ENCODE measurements around the gene TMEM30A. TPM values are rescaled to one million over a fixed set of nuclear protein-coding genes. Genes with fewer than 3 reads are reported as not detected.

The TMEM30A gene
- total RNA-seq, 1 donor from 2014 or later = 70.9 TPM

DNA sequence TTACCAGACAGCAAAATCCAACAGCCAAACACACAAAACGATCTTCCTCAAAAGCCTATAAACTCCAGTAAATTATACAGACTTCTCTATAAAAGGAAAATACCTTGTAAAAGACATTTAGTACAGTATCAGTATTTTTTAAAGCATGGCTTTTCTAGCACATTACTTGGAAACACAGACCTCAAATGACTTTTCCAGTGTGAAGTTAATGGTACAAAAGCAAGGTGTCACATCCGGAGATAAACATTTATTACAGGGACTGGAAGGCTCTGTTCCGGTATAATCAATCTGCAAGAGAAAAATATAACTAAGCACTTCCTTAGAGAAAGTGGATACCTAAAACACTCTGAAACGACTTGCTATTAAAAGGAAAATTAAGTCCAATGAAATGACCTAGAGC, 17.1 kb downstream of the TMEM30A start:
- intact Hi-C loops (cut with micrococcal nuclease) = no loop called here

DNA sequence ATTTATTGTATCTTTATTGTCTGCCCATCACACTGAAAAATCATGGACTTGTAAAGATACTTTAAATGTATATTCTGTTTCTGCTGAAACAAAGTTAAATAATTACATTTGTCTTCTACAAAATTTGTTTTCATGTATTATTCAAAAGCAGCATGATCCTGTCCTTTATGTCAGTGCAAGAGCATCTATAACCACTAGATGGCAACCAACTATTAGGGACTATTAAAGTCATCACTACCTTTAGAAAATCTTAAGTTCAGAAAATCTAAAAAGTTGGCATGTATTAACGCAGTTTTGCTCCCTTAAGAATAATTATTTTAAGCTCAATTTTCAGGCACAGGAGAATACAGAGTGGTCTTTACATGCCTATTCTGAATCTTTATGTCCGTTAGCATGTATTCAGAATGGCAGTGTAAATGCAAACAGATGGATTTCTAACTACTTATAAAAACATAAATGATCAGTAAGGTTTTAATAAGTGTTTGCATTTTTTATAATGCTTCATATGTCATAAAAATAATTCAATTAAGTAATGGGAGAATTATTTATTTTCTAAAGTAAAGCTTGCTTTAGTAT, 17.8 kb downstream of the TMEM30A start:
- intact Hi-C loops (cut with micrococcal nuclease) = loop anchor here (1.0 kb wide), 2 partner anchors 17 to 259 kb away; partner anchors contain the start of gene TMEM30A

DNA sequence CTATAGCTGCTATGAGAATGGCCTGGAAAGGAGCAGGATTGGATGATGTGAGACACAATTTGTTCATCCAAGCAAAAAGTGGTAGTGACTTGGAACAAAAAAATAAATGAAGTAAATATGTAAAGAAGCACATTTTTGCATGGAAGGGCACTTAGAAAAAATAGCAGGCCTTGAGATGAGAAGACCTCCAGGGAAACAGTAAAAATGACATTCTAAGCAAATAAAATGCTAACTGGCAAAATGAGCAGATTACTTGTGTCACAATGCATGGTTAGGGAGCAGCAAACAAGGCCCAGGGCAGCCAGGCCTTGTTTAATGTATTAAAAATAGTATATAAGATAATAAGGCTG, 21.2 kb downstream of the TMEM30A start:
- intact Hi-C loops (cut with micrococcal nuclease) = no loop called here

DNA sequence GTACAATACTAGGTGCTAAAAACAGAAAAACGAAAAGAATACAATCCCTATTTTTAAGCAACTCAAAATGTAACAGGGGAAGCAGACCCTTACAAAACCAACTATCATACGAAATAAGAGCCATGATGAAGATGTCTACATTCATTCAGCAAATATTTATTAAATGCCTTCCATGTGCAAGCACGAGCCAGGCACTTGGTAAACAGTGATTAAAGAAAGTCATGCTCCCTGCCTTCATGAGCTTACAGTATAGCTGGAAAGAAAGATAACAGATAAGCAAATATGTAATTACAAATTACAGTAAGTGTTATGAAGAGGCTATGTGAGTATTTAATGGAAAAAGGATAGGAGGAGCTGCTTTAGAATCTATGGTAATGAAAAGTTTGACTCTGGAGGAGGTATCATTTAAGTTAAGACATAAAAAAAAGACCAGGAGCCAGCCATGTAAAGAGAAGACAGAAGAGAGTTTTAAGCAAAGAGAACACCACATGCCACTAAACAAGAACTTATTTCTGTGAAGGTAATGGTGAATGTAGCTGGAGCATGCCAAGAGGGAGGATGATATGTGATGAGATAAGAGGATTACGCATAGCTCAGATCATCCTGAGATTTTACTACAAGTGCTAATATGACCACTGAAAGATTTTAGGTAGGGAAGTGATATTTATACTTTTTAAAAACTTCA, 21.7 kb downstream of the TMEM30A start:
- intact Hi-C loops (cut with micrococcal nuclease) = no loop called here

DNA sequence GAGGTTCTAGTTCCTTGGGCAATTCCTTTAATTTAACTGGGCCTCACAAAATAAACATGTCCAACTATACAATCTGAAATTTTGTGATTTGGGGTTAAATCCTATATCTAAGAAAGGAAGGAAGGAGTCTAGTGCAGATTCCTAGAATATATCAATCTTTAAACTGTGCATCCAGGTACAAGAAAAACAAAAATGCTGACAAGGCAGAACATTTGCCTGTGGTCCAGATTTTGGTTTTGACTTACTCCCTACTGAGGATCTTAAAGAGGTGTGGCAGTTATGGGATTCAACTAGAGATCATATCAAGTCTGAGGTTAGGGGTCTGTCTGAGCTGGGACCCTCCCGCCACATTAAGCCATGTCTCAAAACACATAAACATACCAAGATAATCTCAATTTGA, 23.3 kb downstream of the TMEM30A start:
- intact Hi-C loops (cut with micrococcal nuclease) = no loop called here

DNA sequence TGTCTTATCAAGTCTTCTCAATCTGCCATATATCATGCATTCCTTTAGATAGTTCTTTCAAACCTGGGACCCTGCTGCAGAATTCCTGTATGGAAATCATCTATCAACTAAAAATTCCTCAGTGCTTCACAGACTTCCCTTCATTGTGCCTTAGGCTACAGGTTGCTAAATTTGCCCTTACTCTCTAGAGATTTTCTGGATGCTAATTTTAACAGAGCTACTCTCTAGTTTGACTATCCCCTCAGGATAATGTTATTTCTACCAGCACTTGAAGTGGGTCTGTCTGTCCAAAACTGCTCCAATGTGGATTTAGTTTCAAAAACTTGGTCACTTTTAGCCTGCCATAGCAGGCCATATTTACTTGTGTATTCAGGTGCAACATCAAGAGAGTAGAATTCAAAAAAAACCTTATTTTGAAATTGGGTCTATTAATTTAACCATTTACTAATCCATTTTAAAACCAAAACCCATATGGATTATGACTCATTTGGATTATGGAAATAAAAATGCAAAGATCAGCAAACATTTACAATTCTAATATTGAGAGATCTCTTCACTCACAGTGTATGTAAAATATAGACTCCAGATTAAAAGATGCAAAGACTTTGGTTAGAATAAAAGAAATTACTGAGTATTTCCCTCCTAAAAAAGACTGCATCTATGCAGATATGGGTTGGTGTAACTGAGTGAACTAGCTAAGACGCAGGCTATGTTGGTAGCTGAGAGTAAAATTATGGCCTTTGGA, 27.1 kb downstream of the TMEM30A start:
- intact Hi-C loops (cut with micrococcal nuclease) = no loop called here

DNA sequence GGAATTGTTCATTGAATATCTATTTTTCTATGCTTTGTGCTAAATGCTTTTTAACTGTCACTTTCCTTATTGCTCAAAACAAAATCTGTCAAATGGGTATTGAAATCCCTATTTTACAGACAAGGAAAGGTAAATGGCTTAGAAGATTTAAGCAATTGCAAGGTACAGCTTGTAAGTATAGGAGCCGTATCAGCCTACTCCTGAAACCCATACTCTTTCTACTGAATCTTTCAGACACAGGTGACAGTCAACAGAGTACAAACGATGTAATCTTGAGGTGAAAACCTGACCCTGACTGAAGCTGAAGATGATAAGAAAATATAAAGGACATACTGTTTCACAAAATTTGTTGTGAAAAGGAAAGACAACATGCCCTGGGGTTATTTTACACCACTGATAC, 34.0 kb downstream of the TMEM30A start:
- intact Hi-C loops (cut with micrococcal nuclease) = no loop called here

DNA sequence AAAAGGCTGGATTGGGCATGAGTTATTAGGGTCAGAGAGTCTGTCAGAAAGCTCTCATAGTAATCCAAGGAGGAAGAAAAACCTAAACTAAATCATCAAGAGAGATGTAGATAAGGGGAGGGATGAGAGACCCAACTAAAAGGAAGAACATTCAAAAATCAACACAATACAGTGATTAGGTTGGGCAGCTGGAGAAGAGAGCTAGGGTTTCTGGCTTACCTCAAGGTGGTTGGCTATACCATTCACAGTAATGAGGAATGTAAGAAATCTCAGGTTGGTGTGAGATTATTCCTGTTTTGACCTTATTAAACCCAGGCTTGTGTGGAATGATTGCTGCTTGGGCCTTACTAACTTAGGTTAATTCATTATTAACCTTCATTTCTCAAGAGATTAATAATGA, 34.8 kb downstream of the TMEM30A start:
- intact Hi-C loops (cut with micrococcal nuclease) = no loop called here

DNA sequence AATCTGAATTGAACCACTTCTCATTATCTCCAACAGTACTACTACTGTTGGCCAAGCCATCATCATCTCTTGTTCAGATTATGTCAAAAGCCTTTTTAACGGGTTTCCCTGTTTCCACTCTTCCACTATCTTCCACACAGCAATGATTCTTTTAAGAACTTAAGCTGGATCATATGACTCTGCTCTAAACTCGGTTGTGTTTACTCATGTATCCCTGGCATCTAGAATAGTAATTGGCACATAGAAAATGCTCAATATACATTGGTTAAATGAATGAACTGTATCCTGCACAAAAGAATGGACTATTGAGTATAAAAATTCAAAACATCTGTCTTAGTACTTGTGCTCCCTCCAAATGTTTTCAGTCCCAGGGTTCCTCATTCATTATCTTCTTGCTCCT, 38.2 kb downstream of the TMEM30A start:
- intact Hi-C loops (cut with micrococcal nuclease) = no loop called here

DNA sequence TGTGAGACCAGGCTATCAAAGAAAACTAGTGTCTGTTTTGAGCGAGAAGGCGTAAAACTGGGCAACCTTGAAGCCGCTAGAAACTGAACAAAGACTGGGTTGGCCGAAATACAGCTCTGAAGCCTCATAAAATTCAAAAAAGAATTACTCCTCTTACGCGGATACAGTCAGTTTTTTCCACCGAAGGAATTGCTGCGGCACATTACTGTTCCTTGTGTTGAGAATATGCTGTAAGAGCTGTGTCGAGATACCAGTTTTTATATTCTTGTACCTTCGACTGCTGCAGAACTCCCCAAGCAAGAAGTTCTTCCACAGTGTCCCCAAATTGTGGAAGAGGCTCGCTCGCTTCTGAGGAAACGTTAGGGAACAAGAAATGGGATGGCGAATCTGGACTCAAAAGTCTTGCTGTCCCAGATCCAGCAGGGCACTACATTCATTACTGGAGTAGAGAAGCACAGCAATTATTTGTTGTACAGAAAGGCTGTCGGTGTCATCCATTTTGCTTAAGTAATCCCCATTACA, 40.5 kb downstream of the TMEM30A start:
- intact Hi-C loops (cut with micrococcal nuclease) = loop anchor here (5.0 kb wide), 1 partner anchor 1722 kb away; the partner anchor contains the start of gene EEF1A1

DNA sequence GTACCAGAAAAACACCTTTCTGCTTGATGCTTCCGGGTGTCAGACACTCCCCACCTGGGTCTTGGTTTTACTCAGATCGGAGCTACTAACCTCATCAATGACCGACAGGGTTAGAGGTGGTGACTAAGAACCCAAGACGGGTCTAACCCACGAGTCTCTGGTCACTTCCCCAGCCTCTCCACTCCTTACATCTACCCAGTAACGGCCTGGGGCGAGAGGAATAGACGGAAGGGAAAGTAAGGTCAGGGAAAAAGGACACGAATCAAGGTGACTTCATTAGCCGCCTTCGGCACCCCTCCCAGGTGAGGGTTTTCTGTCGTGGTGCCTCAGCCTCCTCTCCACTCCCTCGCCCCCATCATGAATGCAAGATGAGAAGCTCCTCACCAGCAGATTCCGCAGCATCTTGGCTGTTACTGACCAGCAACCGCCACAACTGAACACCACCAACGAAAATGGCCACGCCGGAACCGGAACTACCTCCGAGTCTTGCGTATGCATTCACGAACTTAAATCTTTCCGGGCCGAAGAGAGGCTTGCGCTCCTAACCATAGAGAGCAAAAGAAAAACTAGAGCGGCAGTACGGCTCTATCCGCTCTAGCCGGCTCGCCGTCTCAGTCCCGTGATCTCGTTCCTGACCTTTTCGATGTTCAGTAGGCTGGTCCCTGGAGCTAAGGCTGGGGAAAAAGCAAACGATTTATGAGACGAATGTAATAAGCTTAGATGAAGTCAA, 41.1 kb downstream of the TMEM30A start, which contains the start of gene COX7A2:
COX7A2 (minus strand) TSS at position 469 of the 730 bp plus-strand sequence; CDS start at position 402, 67 bp downstream.
- intact Hi-C loops (cut with micrococcal nuclease) = loop anchor here (1.0 to 5.0 kb wide), 5 partner anchors 41 to 1721 kb away; partner anchors contain the start of genes CD109, EEF1A1, SLC17A5 and TMEM30A

DNA sequence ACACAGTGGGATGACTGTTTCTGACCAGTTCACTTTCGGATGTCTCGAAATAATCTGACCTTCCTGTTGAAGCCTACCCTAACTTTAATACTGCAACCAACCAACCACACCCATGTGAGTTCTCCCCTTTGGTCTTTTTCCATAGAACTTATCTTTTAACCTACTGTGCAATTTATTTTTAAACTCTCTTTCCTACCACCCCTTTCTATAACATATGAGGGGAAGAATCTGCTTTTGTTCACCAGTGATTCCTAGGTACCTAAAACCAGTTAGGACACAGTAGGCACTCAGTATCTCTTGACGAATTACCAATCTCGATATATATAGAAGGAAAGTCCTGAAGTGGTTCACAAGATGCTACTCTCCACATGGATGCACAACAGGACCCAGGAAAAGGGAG, 48.0 kb downstream of the TMEM30A start:
- intact Hi-C loops (cut with micrococcal nuclease) = no loop called here

DNA sequence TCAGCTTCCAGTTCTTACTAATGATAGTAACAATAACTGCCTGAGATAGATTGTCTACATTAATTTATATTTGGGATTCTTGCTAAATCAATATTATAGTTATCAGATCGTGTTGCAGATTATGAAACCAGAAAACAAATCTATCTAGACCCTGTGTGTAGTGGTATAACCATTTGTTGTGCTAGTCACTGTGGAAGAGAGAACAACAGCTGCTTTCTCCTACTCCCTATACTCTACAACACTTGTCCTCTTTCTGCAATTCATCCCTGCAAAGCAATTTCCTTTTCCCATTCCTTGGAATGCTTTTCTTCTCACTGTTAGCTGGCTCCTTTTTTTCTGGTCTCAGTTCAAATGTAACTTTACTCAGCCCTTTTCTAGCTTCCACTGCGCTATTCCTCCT, 49.3 kb downstream of the TMEM30A start:
- intact Hi-C loops (cut with micrococcal nuclease) = no loop called here

DNA sequence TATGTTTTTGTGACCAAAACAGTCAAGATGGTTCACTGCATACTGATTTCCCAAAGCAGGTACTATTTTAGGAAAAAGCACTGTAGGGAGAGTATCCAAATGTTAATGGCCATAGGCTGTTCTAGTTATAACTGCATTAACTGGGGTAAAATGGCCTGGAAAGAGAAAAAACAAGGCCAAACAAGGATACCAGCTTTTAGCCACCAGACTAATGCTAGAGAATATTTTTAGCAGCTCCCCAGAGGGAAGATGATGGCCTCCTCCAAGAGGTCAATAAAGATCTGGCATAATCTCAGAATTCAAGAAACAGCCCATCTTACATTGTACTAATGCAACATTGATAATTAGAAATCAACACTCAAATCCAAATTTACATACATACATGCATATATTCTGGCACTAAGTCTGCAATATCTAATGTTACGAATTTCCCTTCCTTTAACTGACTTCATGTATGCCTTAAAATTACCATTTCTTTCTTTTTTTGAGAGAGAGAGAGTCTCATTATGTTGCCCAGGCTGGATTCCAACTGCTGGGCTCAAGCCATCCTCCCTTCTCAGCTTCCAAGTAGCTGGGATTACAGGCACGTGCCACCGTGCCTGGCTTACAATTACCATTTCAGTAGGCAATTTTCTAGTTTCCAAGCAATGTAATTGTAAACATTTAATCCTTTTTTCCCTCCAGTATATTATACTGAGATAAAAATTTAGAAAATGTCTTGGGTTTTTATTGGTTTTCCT, 50.3 kb downstream of the TMEM30A start:
- intact Hi-C loops (cut with micrococcal nuclease) = no loop called here

DNA sequence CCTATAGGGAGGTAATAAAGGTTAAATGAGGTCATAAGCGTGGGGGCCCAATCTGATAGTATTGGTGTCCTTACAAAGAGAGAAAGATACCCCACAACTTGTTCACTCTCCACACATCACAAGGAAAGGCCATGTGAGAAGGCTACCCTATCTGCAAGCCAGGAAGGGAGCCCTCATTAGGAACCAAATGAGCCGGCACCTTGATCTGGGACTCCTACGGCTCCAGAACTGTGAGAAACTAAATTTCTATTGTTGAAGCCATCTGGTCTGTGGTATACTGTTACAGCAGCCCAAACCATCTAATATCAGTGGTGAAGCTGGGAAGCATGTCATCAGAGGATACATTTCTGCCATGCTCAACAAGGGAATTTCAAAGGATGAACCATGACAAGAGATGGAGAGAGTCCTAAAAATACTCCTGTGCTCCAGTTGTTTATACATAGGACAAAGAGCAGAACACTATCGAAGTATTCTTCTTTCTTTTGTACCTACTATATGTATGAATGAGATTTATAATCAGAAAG, 51.4 kb downstream of the TMEM30A start:
- intact Hi-C loops (cut with micrococcal nuclease) = no loop called here

DNA sequence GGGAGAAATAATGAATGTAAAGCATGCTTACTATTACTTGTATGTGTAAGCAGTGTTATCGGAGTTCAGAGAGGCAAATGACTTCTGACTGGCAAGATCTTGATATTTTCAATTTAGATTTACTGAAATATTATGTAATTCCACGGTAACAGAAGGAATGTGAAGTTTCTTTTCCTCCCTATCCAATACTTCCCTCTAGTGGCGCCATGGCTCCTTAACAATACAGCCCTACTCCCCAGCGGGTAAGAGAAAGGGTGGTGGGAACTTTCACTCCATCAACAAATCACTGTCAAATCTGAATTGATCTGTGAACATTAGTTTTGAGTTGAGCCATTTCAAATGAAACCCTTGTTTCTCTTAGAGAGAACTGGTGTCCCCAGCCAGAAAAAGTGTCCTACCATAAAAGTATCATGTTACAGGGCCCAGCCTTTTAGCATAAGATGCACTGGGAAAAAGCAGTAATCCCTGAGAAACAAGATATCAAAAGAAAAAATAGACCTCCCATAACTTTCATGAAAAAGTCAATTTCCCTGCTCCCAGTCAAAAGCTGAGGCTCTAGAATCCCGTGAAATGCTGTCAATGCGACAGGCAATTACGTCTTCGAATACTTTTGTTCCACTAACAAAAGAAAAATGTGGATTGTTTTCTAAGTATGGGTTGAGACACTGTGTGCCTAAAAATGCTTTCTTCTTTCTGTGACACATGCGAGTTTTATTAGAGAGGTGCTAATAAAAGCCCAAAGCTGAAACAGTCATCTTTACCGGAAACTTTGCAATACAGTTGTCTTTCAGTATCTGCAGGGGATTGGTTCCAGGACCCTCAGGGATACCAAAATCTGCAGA, 53.9 kb downstream of the TMEM30A start:
- intact Hi-C loops (cut with micrococcal nuclease) = no loop called here

DNA sequence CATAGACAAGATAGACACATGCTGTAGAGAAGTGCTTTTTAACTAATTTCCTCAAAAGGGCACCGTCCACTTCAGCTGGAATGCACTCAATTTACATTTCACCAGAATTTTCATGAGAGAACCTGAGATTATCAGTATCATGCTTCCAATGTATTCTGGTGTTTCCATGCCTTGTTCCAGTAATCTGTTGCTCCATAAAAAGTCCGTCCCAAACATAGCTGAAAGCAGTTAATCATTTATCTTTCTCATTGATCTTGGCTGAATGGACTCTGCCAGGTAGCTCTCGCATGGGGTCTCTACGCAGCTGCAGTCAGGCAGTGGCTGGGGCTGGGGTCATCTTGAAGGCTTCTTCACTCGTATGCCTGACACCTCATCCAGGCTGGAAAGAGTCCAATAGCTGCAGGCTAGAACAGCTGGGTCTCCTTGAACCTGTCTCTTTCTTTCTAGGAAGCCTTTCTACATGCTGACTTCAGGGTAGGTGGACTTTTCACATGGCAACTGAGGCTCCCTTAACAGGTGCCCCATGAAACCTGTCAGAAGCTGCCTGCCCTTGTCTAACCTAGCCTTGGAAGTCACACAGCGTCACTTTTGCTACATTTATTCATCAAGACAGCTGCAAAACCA, 60.2 kb downstream of the TMEM30A start:
- intact Hi-C loops (cut with micrococcal nuclease) = no loop called here

DNA sequence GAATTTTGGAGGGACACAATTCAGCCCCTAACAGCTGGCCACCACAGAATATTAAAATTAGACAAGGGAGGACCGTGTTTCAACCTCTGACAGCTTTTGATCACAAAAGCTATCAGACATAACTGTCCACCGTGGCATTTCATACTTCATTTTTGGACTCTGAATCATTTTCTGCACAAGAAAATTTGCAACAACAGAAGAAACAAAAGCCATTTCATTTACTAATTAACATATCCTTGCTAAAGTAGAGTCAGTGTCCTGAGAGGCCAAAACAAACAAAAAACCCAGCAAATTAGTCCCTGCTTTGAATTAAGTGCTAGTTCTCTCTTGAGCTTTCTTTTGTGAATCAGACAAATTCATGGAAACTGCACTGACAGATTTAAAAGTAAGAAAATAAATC, 61.2 kb downstream of the TMEM30A start:
- intact Hi-C loops (cut with micrococcal nuclease) = no loop called here

DNA sequence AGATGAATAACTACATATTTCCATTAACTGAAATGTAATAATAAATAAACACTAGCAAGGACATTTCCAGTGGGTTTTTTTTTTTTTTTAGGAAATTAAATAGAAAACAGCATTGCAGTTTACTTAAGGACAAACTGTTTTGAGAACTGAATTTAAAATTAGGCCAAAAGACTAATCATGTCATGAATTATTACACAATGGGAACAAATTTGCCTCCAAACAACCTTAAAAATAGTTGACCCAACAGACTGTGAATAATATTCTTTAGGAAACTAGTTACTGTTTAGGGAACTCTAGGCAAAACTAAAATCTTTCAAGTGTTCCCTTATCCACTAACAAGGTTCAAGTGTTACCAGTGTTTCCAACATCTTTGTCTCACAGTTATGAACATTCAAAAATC, 62.3 kb downstream of the TMEM30A start:
- intact Hi-C loops (cut with micrococcal nuclease) = no loop called here
